ENCODE results near the gene RXFP1.

The RXFP1 gene

GRCh38 chr4:158513256-158513655 lies 8.4 kb upstream of the RXFP1 start:
- no peak for DNase-seq (ENCODE audit: low spot score)
- TF ChIP-seq CTCF (IDR thresholded peaks at IDR 0.05; ENCODE audit: extremely low read depth, missing control alignments) = no peak

GRCh38 chr4:158519226-158519625 lies 2.5 kb upstream of the RXFP1 start:
- no peak for TF ChIP-seq CTCF (IDR thresholded peaks at IDR 0.05; ENCODE audit: extremely low read depth, missing control alignments)
- DNase-seq (ENCODE audit: low spot score) = no peak

- DNase-seq (ENCODE audit: low spot score) = no peak
- TF ChIP-seq CTCF (IDR thresholded peaks at IDR 0.05; ENCODE audit: extremely low read depth, missing control alignments) = no peak
These were observed 2.4 kb downstream of the RXFP1 start for GRCh38 chr4:158523990-158524535.

- no peak for DNase-seq (ENCODE audit: low spot score)
These were observed 5.8 kb downstream of the RXFP1 start for GRCh38 chr4:158527516-158527915.

GRCh38 chr4:158529505-158529904 lies 7.8 kb downstream of the RXFP1 start:
- DNase-seq (ENCODE audit: low spot score) = no peak
- TF ChIP-seq CTCF (IDR thresholded peaks at IDR 0.05; ENCODE audit: extremely low read depth, missing control alignments) = no peak

More at GRCh38 chr4:158527516-158527915, 5.8 kb downstream of the RXFP1 start:
- no peak for TF ChIP-seq CTCF (IDR thresholded peaks at IDR 0.05; ENCODE audit: extremely low read depth, missing control alignments)

- no peak for DNase-seq (ENCODE audit: low spot score)
- TF ChIP-seq CTCF (IDR thresholded peaks at IDR 0.05; ENCODE audit: extremely low read depth, missing control alignments) = no peak
These were observed 8.7 kb downstream of the RXFP1 start for GRCh38 chr4:158530381-158530780.

GRCh38 chr4:158530898-158531297 lies 9.2 kb downstream of the RXFP1 start:
- TF ChIP-seq CTCF (IDR thresholded peaks at IDR 0.05; ENCODE audit: extremely low read depth, missing control alignments) = no peak
- no peak for DNase-seq (ENCODE audit: low spot score)
